ENCODE data around the gene UBQLN4.
A peak's percentile ranks its signal among the peaks of the same experiment; 100 is the strongest.
"Not testable (repeated sequence)": the region's sequence is repeated elsewhere in the genome, so short reads cannot be mapped to it uniquely, and the experiment has no call there.

UBQLN4 gene

GRCh38 chr1:156055281-156056048, 1.9 kb upstream of the UBQLN4 start:
- DNase-seq: peak; percentile 36 to 63

DNA sequence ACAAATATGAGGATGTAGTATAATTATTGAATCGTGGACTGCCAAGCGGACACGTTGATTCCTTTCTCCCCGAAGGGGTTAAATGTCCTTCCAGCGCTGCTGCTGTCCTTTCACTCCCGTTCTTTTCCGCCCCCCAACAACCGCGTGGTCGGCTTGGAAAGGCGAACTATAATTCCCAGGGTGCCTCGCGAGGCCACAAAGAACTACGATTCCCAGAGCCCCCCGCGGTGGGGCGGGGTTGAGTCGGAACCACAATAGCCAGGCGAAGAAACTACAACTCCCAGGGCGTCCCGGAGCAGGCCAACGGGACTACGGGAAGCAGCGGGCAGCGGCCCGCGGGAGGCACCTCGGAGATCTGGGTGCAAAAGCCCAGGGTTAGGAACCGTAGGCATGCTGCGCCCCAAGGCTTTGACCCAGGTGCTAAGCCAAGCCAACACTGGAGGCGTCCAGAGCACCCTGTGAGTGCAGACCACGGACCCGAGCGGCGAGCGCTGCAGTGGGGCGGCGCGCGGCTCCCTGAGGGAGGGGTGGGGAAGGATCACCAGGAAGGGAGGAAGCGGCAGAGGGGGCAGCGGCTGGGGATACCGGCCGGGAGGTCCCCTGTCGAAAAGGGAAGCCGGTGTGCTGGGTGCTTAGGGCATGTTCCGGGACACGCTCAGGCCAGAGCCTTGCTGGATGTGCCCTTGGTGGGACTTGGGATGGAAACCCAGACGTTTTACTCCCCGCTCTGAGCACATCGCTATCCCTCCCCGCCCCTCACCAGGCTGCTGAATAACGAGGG, 1.1 kb upstream of the UBQLN4 start, which contains the start of gene LAMTOR2:
TSS of gene LAMTOR2 (plus strand) at position 283 of the 781 bp plus-strand sequence. CDS start at position 391, 108 bp downstream.
- peak; percentile 98 to 99 for DNase-seq

- DNase-seq: peak; percentile 67 to 75
Measured at GRCh38 chr1:156052862-156053767, 483 bp downstream of the UBQLN4 start.

DNA sequence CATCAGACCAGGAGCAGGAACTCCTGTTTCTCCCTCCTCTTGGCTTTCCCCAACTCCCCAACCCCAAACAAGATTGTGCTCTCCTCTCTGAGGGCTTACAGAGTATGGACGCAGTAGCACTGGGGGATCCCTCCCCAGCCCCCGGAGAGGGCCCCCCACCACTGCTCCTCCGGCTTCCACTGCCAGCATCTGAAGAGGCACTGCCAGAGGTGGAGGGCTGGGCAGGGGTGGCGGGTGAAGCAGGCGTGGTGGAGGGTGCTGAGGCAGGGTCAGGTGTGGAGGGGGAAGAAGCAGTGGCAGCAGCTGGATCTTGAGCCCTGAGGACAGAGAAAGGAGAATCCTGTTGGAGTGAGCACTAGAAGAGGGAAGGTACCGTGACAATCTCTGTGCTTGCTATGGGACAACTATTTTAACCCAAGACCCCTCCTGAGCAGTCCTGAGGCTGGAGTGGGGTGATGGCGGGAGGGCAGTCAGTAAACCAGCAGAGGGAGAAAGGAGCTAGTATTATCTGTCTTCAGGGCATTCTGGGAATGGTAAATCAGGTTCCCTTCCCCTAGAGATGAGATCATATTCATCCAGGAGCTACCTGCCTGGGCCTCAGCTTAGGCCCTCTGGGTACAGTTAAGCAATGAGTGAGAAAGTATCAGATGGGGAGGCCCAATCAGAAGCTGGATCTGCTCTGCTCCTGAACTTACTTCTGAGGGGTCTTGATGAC, 2.4 kb downstream of the UBQLN4 start:
- no peak for DNase-seq

- DNase-seq: no peak
Measured at GRCh38 chr1:156050376-156050775, 3.2 kb downstream of the UBQLN4 start.

DNA sequence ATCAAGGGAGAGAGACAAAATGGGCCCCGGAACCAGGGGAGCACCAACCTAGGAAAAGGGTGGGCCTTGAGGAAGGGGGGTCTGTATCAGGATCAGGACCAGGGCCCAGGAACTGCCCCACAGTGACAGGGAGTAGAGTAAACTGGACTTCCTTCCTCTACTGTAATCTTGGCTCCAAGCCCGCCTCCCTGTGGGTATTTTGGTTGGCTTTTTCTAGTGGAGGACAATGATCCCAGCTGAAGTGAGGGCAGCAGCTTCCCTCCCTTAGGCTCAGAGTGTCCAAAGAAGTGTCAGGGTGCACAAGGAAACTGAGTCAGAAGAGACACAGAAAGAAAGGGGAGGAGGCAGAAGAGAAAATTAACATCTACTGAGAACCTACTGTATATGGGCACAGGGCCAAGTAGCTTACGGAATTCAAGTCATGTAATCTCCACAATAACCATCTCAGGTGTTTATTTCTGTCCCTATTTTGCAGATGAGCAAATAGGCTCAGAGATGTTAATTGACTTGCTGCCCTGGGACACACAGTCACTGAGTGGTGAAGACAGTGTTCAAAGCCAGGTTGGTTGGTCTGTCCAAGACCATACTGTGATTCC, 4.8 kb downstream of the UBQLN4 start:
- no peak for DNase-seq

DNA sequence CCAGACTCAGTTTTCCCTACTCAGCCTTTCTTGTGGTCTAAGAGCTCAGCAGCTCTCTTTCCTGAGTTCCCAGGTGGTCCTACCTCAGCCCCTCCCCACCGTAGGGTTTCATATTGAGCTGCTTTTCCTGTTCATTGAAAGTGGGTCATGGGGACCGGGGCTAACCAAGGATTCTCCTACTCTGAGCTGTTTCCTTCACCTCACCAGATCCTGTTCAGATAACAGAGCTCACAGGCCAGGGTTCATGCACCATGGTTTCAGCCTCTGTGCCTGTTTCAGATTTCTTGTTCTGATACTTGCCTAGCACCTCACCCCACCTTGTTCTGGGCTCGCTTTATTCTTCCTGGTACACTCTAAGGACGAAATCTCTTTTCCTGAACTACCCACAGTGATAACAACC, 8.5 kb downstream of the UBQLN4 start:
- no peak for DNase-seq

GRCh38 chr1:156042828-156043227, 10.8 kb downstream of the UBQLN4 start:
- no peak for DNase-seq

DNA sequence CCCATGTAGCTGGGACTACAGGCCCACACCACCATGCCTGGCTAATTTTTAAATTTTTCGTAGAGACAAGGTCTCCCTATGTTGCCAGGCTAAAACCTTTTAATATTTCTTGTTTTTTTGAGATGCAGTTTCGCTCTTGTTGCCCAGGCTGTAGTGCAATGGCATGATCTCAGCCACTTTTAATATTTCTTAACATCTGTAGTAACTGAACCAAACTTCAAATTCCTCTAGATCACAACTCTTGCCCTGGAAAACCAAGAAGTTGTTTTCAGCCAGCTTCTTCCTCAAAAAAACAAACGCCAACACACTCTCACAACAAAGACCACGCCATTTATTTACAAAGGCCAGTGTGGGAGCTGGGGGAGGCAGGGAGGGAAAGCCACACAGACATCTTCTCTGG, 18.6 kb downstream of the UBQLN4 start:
- DNase-seq: not testable (repeated sequence)

DNA sequence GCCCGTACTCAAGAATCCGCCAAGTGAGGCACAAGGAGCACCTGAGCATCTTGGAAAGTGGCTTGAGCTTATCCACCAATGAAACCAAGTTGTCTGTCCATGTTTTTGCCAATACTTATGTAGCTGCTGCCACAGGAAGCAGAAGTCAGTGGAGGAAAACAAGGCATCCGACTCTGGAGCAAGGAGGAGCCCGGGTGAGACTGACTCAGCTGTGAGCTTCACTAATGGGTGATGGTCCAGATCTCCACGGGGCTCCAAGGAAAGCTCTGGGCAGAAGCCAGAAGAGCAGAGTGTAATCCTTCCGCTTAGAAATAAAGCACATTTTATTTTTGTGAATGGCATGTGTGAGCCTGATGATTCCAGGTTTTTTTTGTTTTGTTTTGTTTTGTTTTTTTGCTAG, 20.6 kb downstream of the UBQLN4 start:
- DNase-seq: no peak

- no peak for DNase-seq
Measured at GRCh38 chr1:156026588-156026987, 27.0 kb downstream of the UBQLN4 start.

- DNase-seq: peak; percentile 83 to 86
Measured at GRCh38 chr1:156025876-156026275, 27.7 kb downstream of the UBQLN4 start.

- no peak for DNase-seq
Measured at GRCh38 chr1:156024801-156025200, 28.8 kb downstream of the UBQLN4 start.

- no peak for DNase-seq
Measured at GRCh38 chr1:156021954-156022353, 31.6 kb downstream of the UBQLN4 start.

DNA sequence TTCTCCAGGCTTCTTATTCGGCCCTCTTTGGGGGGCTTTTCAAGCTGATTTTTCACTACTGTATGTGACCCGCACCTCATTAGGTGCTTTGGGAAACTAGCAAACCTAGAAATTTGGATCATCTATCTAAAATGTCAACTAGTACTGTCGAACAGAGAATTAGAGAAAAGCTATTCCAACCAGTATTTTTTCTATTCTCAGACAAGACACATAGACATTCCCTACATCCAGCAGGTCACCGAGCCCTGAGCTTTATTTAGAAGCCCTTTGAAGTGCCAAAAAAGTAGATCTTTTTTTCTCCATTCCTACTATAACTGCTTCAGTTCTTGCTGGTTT, 32.5 kb downstream of the UBQLN4 start:
- no peak for DNase-seq

GRCh38 chr1:156020293-156021092, 33.1 kb downstream of the UBQLN4 start, which contains the start of gene SSR2:
SSR2 (minus strand) TSS chr1:156020951; CDS start chr1:156020167, 784 bp downstream.
- peak; percentile 91 to 95 for DNase-seq

DNA sequence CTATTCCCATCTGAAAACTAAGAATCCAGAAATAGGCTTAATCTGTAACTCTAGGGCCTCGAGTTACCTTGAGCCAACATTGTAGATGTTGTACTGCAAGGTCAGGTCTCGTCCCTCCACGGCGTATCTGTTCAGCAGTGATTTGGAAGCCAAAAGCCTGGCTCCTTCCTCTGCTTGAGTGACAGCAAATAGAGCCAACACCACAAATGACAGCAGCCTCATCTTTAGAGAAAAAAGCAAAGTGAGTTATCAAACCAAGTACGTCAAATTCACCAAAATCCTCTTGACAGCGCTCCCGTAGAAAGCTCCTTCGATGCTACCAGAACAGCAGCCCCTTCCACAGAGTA, 33.7 kb downstream of the UBQLN4 start:
- no peak for DNase-seq

GRCh38 chr1:156014829-156015228, 38.8 kb downstream of the UBQLN4 start:
- DNase-seq: no peak

DNA sequence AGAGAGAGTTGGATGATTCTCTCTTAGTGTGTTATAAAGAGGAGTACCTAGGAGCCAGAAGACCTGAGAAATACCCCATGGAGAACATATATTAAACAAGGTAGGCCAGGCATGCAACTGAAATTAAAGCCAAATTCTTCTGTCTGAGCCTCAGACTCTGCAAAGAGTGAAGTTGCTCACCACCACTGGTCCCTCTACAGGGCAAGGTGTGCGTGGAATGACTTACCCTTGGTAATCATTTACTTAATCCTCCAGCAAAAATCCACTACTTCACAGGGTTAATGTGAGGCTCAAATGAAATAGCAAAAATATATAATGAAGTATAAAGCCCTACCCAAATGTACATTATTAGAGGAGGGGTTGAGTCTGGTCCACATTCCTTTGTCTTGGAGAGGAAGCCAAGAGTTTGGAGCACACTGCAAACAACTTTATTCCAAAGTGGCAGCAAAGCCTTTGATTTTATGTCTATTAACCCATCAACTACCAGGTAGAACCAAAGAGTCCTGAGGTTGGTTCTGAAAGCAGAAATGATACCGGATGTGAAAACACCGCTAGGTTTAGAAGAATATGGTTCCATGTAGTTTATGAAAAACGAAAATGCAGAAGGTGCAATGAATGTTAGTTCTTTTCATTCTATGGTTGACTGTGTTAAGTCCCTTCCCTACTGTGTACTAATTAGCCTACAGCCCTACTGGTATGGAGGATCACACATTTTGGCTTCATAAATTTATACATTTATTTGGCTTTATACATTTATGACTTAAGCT, 41.4 kb downstream of the UBQLN4 start:
- no peak for DNase-seq

- DNase-seq: no peak
Measured at GRCh38 chr1:156009404-156009803, 44.2 kb downstream of the UBQLN4 start.
